Measurements from ENCODE around the gene SRF. TPM values are rescaled to one million over a fixed set of nuclear protein-coding genes. Genes with fewer than 3 reads are reported as not detected.
A peak's percentile ranks its signal among the peaks of the same experiment; 100 is the strongest.

Gene SRF
- total and polyA plus RNA-seq, 2 of the 4 experiments (the other 2 are of a cell fraction) = 20.6 to 56.3 TPM

- H2AFZ ChIP-seq (replicated peaks; ENCODE audit: low read length, poor library complexity) = peak overlapping the region; percentile 97
- H4K20me1 ChIP-seq (ENCODE audit: insufficient read depth, low read length) = peaks cover 40% of the 10 kb centered on the region
- peak overlapping the region; percentile 84 for H3K4me2 ChIP-seq (ENCODE audit: low read depth, low read length)
- H2BK5ac ChIP-seq (ENCODE audit: low read depth, low read length, poor library complexity, severe bottlenecking) = peak overlapping the region; percentile 97
- peak overlapping the region; percentile 86 to 97 for H4K8ac ChIP-seq (ENCODE audit: low read depth in 2 of 2, low read length in 2 of 2)
- peaks cover 15% of the 10 kb centered on the region for H3K4me1 ChIP-seq (ENCODE audit: control insufficient read depth, insufficient read depth, low read length)
- ATAC-seq (ENCODE audit: low read depth) (peak; percentile 67), DNase-seq (peak; percentile 99)
- ChIA-PET POLR2A (ENCODE audit: unreplicated experiment) (interaction anchor here (0.8 to 1.0 kb wide), 2 partner anchors 121 to 160 kb away, joined by 3 to 4 read pairs; partner anchors contain the start of genes CUL7, KLHDC3 and MEA1), CTCF (interaction anchor here (1.1 kb wide), 1 partner anchor 31 kb away, joined by 5 read pairs; no protein-coding TSS in a partner anchor)
- H3K27me3 ChIP-seq (ENCODE audit: control insufficient read depth, insufficient read depth, low read length) = no peaks in the 10 kb centered on the region
- peak overlapping the region; percentile 100 for H4K91ac ChIP-seq (ENCODE audit: insufficient read depth, low read depth, low read length)
- H3K56ac ChIP-seq (ENCODE audit: extremely low read depth, insufficient read depth, low read length) = peak overlapping the region; percentile 96
- WGBS, 2 experiments (ENCODE audit: extremely low coverage in 2 of 2, insufficient read length in 1 of 2) = 0% methylated on average over 4 of the region's 32 CpGs; no CpG with 5 or more reads in 1 of the 2 experiments
- peak overlapping the region; percentile 97 for H3K27ac ChIP-seq (ENCODE audit: insufficient read depth, low read length)
- in situ Hi-C loops (cut with MboI; ENCODE audit: low sequenced_read_pairs) (no loop called here), dilution Hi-C loops (cut with HindIII; ENCODE audit: low sequenced_read_pairs, unreplicated experiment) (no loop called here), intact Hi-C loops (cut with micrococcal nuclease) (no loop called here)
- peak overlapping the region; percentile 100 for H2AK5ac ChIP-seq (ENCODE audit: low read depth, low read length)
- H3K9ac ChIP-seq (ENCODE audit: low read depth, low read length) = peak overlapping the region; percentile 99
- H2BK120ac ChIP-seq (ENCODE audit: low read depth, low read length) = peak overlapping the region; percentile 97; the same call in 1 of the 2 replicates
- peak overlapping the region; percentile 46; the same call in 1 of the 2 replicates for H4K5ac ChIP-seq (ENCODE audit: low read depth, low read length)
- peaks cover 36% of the 10 kb centered on the region for H3K36me3 ChIP-seq (ENCODE audit: control insufficient read depth, insufficient read depth, low read length)
- no peak overlapping the region for H2BK20ac ChIP-seq (ENCODE audit: low read depth, low read length)
- peak overlapping the region; percentile 86 for H2AK9ac ChIP-seq (replicated peaks; ENCODE audit: low read depth, low read length, poor library complexity)
- peak overlapping the region; percentile 73 for H3K4me3 ChIP-seq (ENCODE audit: insufficient read depth, low read depth, low read length)
- H3K23ac ChIP-seq (ENCODE audit: low read depth, low read length) = peak overlapping the region; percentile 97
- TF ChIP-seq CEBPB (IDR thresholded peaks at IDR 0.05; ENCODE audit: low read depth, low read length) (no peak), MAZ (IDR thresholded peaks at IDR 0.05; ENCODE audit: borderline replicate concordance, low read depth, low read length) (peak; percentile 93; the same call in 1 of the 2 replicates), USF2 (IDR thresholded peaks at IDR 0.05; ENCODE audit: low read depth, low read length) (peak; percentile 23), CTCF (conservative IDR thresholded peaks at IDR 0.05; ENCODE audit: low read depth, low read length) (no peak; the same call in 1 of the 2 replicates), BHLHE40 (IDR thresholded peaks at IDR 0.05; ENCODE audit: low read depth, low read length) (peak; percentile 99), ELK1 (IDR thresholded peaks at IDR 0.05; ENCODE audit: borderline replicate concordance, low read depth, low read length) (0 out of 2 replicates have a peak, but pooled peaks have one; percentile 41), MXI1 (IDR thresholded peaks at IDR 0.05; ENCODE audit: borderline replicate concordance, low read depth, low read length) (peak; percentile 78; the same call in 1 of the 2 replicates), POLR2A (IDR thresholded peaks at IDR 0.05; ENCODE audit: low read depth, low read length) (peak; percentile 84), FOS (IDR thresholded peaks at IDR 0.05; ENCODE audit: low read depth, low read length) (peak; percentile 91; the same call in 1 of the 2 replicates)
- H2BK15ac ChIP-seq (ENCODE audit: low read depth, low read length) = peak overlapping the region; percentile 100; the same call in 2 of the 3 replicates
- no peaks in the 10 kb centered on the region for H3K9me3 ChIP-seq (ENCODE audit: control insufficient read depth, insufficient read depth, low read length)
- peak overlapping the region; percentile 99 for H3K14ac ChIP-seq (replicated peaks; ENCODE audit: low read depth, low read length)
- H3K79me1 ChIP-seq (ENCODE audit: low read depth in 1 of 2, low read length in 2 of 2) = peaks cover 20 to 53% of the 10 kb centered on the region in 2 experiments
- peak overlapping the region; percentile 81 for H3K18ac ChIP-seq (ENCODE audit: low read depth, low read length)
- peak overlapping the region; percentile 100 for H3K4ac ChIP-seq (ENCODE audit: low read depth, low read length)
- BruUV-seq (replicated peaks) = no TSS peak
- H3K9me1 ChIP-seq (ENCODE audit: insufficient read depth, low read length) = peaks cover 15% of the 10 kb centered on the region
These were observed 3.4 kb downstream of the SRF start for GRCh38 chr6:43174263-43175112.

Data from IMR-90 (cell line).